Upper lobe of left lung (tissue), 6 donors: ENCODE results near the gene PSEN1. TPM values are rescaled to one million over a fixed set of nuclear protein-coding genes. Genes with fewer than 3 reads are reported as not detected.
A peak's percentile ranks its signal among the peaks of the same experiment; 100 is the strongest.
"Not testable (repeated sequence)": the region's sequence is repeated elsewhere in the genome, so short reads cannot be mapped to it uniquely, and the experiment has no call there.

Experiments used
- ATAC-seq, 2 donors: fragments of 200-7000 bp; cut with Tn5 transposase; one replicate each; pipeline ENCODE4 v1.9.1; 2022; ENCODE audit warnings: mild to moderate bottlenecking in 2 of 2, moderate library complexity in 2 of 2; ENCODE audit not compliant: low FRiP score in 2 of 2
- DNase-seq, 2 donors: peaks; one replicate each; pipeline ENCODE4 v3.0.0-alpha.2; 2019 to 2020
- H3K27ac ChIP-seq, 4 donors: fragments of 200-600 bp; sonication (generic); one replicate each; pipeline ENCODE4 v1.5.1; 2016 to 2019
- H3K27me3 ChIP-seq, 4 donors: fragments of 200-600 bp; sonication (generic); one replicate each; pipeline ENCODE4 v1.5.1; 2017 to 2019
- H3K36me3 ChIP-seq, 4 donors: fragments of 200-600 bp; sonication (generic); one replicate each; pipeline ENCODE4 v1.5.1; 2016 to 2019
- H3K4me1 ChIP-seq, 4 donors: fragments of 200-600 bp; sonication (generic); one replicate each; pipeline ENCODE4 v1.5.1; 2018 to 2019
- H3K4me3 ChIP-seq, 4 donors: fragments of 200-600 bp; sonication (generic); one replicate each; pipeline ENCODE4 v1.5.1; 2017 to 2019; ENCODE audit warnings: mild to moderate bottlenecking in 2 of 4, moderate library complexity in 1 of 4
- H3K9me3 ChIP-seq, 4 donors: fragments of 200-600 bp; sonication (generic); one replicate each; pipeline ENCODE4 v1.5.1; 2018 to 2019
- EP300 ChIP-seq, 4 donors: sonication (generic); formaldehyde crosslinking; IDR thresholded peaks; one replicate each; pipeline ENCODE4 v1.5.1; 2017; ENCODE audit warnings: antibody characterized with exemption in 4 of 4, control low read depth in 2 of 4
- POLR2A ChIP-seq, 4 donors: fragments of 450-650 bp; IDR thresholded peaks; one replicate each; pipeline ENCODE4 v1.5.1; 2016 to 2017; ENCODE audit warnings: antibody characterized with exemption in 4 of 4, mild to moderate bottlenecking in 2 of 4
- POLR2AphosphoS5 ChIP-seq, 2 donors: sonication (generic); formaldehyde crosslinking; IDR thresholded peaks; one replicate each; pipeline ENCODE4 v1.5.1; 2017; ENCODE audit warnings: antibody characterized with exemption in 2 of 2
- WGBS, 2 donors: methylation state at CpG; one replicate each; pipeline ENCODE4 v1.1.5; 2017 to 2018; 5-methylcytosine and 5-hydroxymethylcytosine counted together
- total RNA-seq, 6 donors: library from RNA; depleted of rRNA in 4 of 6; stranded (reverse); fragments of >200 nt in 4 of 6; gene quantifications; one replicate each; pipeline versions ENCODE4 v1.1.0 to v1.2.1, GENCODE V29; 2016 to 2021
- TF ChIP-seq, protein P1 (sequence below), 6 experiments: fragments of 450-650 bp in 4 of 6; fragments of 200-600 bp in 2 of 6; sonication (generic) in 2 of 6; IDR thresholded peaks; one replicate each; pipeline ENCODE4 v1.5.1; 2016 to 2019; ENCODE audit warnings: antibody characterized with exemption in 6 of 6
- donor health status: DM: no; HTN: no; CAD: no; lungs with moderate emphysema.
- donor health status: DM: no; HTN: yes; CAD: no; lungs with severe emphysema.

Gene PSEN1
- total RNA-seq, 6 donors from 2014 or later, result 31.1 to 68.9 (median 56.8) TPM

DNA sequence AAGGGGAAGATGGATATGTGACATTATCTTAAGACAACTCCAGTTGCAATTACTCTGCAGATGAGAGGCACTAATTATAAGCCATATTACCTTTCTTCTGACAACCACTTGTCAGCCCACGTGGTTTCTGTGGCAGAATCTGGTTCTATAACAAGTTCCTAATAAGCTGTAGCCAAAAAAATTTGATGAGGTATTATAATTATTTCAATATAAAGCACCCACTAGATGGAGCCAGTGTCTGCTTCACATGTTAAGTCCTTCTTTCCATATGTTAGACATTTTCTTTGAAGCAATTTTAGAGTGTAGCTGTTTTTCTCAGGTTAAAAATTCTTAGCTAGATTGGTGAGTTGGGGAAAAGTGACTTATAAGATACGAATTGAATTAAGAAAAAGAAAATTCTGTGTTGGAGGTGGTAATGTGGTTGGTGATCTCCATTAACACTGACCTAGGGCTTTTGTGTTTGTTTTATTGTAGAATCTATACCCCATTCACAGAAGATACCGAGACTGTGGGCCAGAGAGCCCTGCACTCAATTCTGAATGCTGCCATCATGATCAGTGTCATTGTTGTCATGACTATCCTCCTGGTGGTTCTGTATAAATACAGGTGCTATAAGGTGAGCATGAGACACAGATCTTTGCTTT, 36.9 kb downstream of the PSEN1 start:
- Histone ChIP-seq H3K9me3 (no peaks in the 10 kb centered on the region), H3K4me3 (no peak overlapping the region), H3K36me3 (peaks cover 10 to 91% (median 49%) of the 10 kb centered on the region in 4 donors), H3K4me1 (peaks cover 0 to 10% (median 7%) of the 10 kb centered on the region in 4 donors), H3K27me3 (no peaks in the 10 kb centered on the region), H3K27ac (no peak overlapping the region)
- WGBS, 2 donors, result 51 to 62% methylated on average over 3 of the region's 3 CpGs
- DNase-seq (no peak), ATAC-seq (peak in 1 of 2 donors; percentile 46)
- TF ChIP-seq POLR2A (IDR thresholded peaks at IDR 0.05), result no peak
- no peak for TF ChIP-seq POLR2AphosphoS5 (IDR thresholded peaks at IDR 0.05)
- TF ChIP-seq, protein P1, sequence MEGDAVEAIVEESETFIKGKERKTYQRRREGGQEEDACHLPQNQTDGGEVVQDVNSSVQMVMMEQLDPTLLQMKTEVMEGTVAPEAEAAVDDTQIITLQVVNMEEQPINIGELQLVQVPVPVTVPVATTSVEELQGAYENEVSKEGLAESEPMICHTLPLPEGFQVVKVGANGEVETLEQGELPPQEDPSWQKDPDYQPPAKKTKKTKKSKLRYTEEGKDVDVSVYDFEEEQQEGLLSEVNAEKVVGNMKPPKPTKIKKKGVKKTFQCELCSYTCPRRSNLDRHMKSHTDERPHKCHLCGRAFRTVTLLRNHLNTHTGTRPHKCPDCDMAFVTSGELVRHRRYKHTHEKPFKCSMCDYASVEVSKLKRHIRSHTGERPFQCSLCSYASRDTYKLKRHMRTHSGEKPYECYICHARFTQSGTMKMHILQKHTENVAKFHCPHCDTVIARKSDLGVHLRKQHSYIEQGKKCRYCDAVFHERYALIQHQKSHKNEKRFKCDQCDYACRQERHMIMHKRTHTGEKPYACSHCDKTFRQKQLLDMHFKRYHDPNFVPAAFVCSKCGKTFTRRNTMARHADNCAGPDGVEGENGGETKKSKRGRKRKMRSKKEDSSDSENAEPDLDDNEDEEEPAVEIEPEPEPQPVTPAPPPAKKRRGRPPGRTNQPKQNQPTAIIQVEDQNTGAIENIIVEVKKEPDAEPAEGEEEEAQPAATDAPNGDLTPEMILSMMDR (IDR thresholded peaks at IDR 0.05), result peak in 4 of 6 experiments; percentile 18 to 49 (median 31)
- no peak for TF ChIP-seq EP300 (IDR thresholded peaks at IDR 0.05)

GRCh38 chr14:73176685-73177084, 40.4 kb downstream of the PSEN1 start:
- DNase-seq (peak in 1 of 2 donors; percentile 30), ATAC-seq (peak in 1 of 2 donors; percentile 59)
- Histone ChIP-seq H3K4me3 (no peak overlapping the region), H3K4me1 (peaks cover 12 to 30% (median 23%) of the 10 kb centered on the region in 4 donors), H3K27ac (peak overlapping the region in 1 of 4 donors; percentile 4), H3K9me3 (no peaks in the 10 kb centered on the region), H3K36me3 (peaks cover under 1 to 74% (median 23%) of the 10 kb centered on the region in 4 donors), H3K27me3 (no peaks in the 10 kb centered on the region)
- TF ChIP-seq EP300 (IDR thresholded peaks at IDR 0.05) (no peak), POLR2AphosphoS5 (IDR thresholded peaks at IDR 0.05) (no peak)
- TF ChIP-seq, protein P1 (IDR thresholded peaks at IDR 0.05), result no peak
- WGBS, 2 donors, result 38 to 43% methylated on average over 3 of the region's 3 CpGs

DNA sequence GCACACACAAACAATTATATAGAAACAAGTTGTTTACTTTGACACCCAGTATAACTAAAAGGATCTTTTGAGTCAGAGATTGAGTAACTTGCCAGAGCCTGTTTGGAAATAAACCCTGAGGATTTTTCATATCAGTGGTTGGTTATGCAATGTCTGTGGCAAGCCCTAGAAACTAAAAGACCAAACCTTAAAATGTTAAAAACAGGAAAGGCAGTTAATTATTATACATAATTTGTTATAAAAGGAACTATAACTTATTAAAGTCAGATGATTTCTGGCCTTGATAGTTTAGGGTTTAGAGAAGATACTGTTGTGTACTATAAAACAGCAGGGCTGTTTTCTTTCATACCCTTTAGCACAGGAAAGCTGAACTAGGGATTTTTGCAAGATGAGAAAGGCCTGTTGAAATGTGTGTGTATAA, 44.1 kb downstream of the PSEN1 start:
- Histone ChIP-seq H3K27me3 (no peaks in the 10 kb centered on the region), H3K4me1 (peaks cover 12 to 30% (median 23%) of the 10 kb centered on the region in 4 donors), H3K36me3 (peaks cover 0 to 44% (median 0%) of the 10 kb centered on the region in 4 donors), H3K27ac (peak overlapping the region; percentile 36 to 86 (median 70)), H3K9me3 (no peaks in the 10 kb centered on the region), H3K4me3 (no peak overlapping the region)
- ATAC-seq (peak; percentile 55 to 87), DNase-seq (no peak)
- peak in 1 of 2 donors; percentile 46 for TF ChIP-seq POLR2AphosphoS5 (IDR thresholded peaks at IDR 0.05)
- TF ChIP-seq, protein P1 (IDR thresholded peaks at IDR 0.05), result no peak

- not testable (repeated sequence) for H3K9me3 ChIP-seq, ATAC-seq, H3K27me3 ChIP-seq, H3K4me3 ChIP-seq, DNase-seq
- 75 to 88% methylated on average over 8 of the region's 8 CpGs for WGBS, 2 donors
- Histone ChIP-seq H3K36me3 (peaks cover 0 to 41% (median 0%) of the 10 kb centered on the region in 4 donors), H3K4me1 (peaks cover 12 to 30% (median 23%) of the 10 kb centered on the region in 4 donors), H3K27ac (peak overlapping the region in 3 of 4 donors; percentile 66 to 72 (median 68))
Observed at GRCh38 chr14:73180969-73181368, 44.7 kb downstream of the PSEN1 start.

DNA sequence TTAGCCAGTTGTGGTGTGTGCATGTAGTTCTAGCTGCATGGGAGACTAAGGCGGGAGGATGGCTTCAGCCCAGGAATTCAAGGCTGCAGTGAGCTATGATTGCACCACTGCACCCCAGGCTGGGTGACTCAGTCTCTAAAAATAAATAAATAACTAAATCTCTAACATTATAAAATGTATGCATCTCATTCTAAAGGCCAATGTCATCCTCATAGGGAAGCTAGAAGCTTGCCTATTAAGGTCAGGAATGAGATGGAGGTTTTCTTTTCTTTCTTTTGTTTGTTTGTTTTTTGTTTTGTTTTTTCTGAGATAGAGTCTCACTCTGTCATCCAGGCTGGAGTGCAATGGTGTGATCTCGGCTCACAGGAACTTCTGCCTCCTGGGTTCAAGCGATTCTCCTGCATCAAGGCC, 52.2 kb downstream of the PSEN1 start:
- WGBS, 2 donors, result 90 to 94% methylated on average over 3 of the region's 3 CpGs
- ATAC-seq (no peak), DNase-seq (no peak)
- Histone ChIP-seq H3K4me1 (no peaks in the 10 kb centered on the region), H3K27ac (no peak overlapping the region), H3K36me3 (peaks cover 8 to 67% (median 43%) of the 10 kb centered on the region in 4 donors), H3K9me3 (no peaks in the 10 kb centered on the region), H3K27me3 (no peaks in the 10 kb centered on the region), H3K4me3 (no peak overlapping the region)
- no peak for TF ChIP-seq EP300 (IDR thresholded peaks at IDR 0.05)
- no peak for TF ChIP-seq POLR2AphosphoS5 (IDR thresholded peaks at IDR 0.05)
- TF ChIP-seq POLR2A (IDR thresholded peaks at IDR 0.05), result no peak
- TF ChIP-seq, protein P1 (IDR thresholded peaks at IDR 0.05), result no peak
